Measurements from ENCODE around the gene KCNK15. TPM values are rescaled to one million over a fixed set of nuclear protein-coding genes. Genes with fewer than 3 reads are reported as not detected.
"Not testable (repeated sequence)": the region's sequence is repeated elsewhere in the genome, so short reads cannot be mapped to it uniquely, and the experiment has no call there.

The KCNK15 gene
- total RNA-seq, 1 donor from 2014 or later: 1.0 TPM

- no peak for ATAC-seq
These were observed 13.9 kb downstream of the KCNK15 start for GRCh38 chr20:44759595-44759994.

GRCh38 chr20:44761423-44761822 is 15.8 kb downstream of the KCNK15 start:
- no peak for ATAC-seq

GRCh38 chr20:44762466-44763140 is 16.9 kb downstream of the KCNK15 start:
- no peak for ATAC-seq

DNA sequence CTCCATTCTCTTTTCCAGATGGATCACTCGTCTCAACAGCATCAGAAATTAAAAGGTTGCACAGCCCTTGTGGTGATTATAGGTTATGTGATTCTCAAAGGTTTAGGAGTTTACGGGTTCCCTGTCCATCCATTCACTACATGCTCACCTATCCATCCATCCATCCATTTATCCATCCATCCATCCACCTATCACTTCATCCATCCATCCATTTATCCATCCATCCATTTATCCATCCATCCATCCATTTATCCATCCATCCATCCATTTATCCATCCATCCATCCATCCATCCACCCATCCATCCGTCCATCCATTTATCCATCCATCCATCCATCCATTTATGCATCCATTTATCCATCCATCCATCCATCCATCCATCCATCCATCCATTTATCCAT is 18.1 kb downstream of the KCNK15 start:
- ATAC-seq: not testable (repeated sequence)

DNA sequence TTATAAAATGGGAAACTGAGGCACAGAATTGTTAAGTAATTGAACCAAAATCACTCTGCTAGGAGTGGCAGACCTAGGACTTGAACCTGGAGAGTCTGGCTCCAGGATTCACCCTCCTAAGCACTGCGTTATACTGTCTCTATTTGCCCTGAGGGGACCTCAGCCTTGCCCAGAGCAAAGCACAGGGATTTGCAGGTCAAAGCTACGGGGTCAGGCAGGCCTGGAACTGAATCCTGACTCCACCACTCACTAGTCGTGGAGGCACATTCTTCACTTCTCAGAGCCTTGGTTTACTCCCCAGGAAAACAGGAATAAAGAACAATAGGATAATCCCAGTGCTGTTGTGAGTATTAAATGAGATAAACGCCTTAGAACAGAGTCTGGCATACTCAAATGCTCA is 19.4 kb downstream of the KCNK15 start:
- ATAC-seq: no peak

- ATAC-seq: peak; percentile 42
These were observed 20.2 kb downstream of the KCNK15 start for GRCh38 chr20:44765701-44766347.

- ATAC-seq: no peak
These were observed 22.6 kb downstream of the KCNK15 start for GRCh38 chr20:44768256-44768655.

DNA sequence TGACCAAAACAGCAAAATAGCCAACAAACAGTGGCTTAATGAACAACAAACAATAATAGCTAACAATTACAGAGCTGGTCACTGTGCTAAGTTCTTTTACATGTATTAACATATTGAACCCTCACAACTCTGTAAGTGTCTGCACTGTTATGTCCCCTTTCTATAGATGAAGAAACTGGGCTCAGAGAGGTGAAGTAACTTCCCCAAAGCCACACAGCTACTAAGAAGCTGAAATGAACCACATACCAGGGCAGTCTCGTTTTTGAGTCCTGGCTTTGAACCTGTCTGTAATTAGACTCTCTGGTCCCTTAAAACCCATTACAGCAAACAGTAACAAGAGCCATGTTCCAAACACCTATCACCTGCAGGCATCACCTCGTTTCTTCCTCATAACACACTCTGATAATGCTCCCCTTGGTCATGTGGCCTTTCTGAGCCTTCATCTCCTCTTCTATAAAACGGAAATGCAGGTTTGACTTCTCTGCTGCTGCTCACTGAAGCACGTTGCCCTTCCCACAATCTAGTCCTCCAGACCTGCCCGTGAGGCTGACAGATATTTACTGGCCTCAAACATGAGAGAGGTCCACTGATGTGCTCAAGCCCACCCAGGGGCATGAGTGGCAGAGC is 23.3 kb downstream of the KCNK15 start:
- ATAC-seq: no peak

- no peak for ATAC-seq
These were observed 23.8 kb downstream of the KCNK15 start for GRCh38 chr20:44769481-44769863.

DNA sequence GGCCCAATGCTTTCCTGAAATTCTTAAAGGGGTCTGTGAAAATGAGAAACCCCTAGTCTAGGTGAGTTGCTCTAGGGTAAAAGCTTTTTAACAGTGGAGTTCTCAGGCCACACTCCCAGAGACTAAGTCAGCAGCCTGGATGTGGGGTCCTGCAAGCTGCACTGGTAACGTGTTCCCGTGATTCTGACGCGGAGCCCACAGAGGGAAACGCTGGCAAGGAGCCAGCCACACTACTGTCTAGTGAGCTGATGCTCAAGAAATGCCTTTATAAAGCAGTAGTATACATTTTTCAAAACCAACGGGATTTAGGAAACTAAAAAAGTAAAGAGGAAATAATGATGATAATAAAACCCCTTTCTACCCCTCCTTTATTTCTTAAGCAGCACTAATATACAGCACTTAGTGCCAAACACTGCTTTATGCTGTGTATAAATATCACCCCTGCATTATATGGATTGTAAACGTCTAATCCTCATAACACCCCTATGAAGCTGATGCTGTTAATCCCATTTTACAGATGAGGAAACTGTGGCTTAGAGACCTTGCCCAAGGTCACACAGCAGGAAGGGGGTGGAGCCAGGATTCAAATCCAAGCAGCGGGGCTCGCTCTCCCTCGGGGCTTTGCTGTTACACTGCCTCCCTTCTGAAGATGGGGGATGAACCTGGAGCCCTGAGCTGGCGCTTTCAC is 25.0 kb downstream of the KCNK15 start:
- ATAC-seq: no peak

DNA sequence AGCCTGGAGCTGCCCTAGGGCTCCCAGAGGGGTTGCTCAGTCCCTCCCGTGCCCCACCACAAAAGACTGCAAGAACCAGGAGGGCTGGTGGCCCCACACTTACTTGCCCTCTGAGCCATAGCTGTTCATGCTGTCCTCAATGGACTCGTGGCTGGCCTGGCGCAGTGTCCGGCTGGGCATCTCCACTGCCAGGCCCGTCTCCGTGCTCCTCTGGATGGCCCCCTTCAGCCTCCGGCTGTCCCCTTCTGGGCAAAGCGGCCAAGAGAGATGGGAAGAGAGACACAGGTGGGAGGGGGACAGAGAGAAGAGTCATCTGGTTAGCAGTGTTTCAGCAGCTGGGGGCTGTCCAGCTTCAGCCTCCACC is 25.5 kb downstream of the KCNK15 start:
- ATAC-seq: no peak

DNA sequence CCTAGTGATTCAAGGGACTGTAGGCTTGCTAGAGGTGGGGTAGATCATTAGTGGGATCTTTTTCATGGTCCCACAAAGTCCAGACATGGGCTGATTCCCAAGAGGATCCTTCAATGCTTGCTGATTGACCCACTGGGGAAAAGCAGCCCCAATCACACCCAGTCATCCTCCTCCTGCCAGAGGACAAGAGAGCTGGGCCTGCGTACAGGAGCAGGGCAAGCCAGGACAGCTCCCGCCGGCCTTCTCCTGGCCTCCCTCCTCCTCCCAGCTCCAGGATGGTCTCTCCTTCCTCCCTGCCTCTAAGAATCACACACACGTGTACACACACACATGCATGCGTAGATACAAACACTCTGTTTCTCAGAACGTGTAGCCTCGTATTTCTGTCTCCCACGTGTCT is 27.0 kb downstream of the KCNK15 start:
- no peak for ATAC-seq

DNA sequence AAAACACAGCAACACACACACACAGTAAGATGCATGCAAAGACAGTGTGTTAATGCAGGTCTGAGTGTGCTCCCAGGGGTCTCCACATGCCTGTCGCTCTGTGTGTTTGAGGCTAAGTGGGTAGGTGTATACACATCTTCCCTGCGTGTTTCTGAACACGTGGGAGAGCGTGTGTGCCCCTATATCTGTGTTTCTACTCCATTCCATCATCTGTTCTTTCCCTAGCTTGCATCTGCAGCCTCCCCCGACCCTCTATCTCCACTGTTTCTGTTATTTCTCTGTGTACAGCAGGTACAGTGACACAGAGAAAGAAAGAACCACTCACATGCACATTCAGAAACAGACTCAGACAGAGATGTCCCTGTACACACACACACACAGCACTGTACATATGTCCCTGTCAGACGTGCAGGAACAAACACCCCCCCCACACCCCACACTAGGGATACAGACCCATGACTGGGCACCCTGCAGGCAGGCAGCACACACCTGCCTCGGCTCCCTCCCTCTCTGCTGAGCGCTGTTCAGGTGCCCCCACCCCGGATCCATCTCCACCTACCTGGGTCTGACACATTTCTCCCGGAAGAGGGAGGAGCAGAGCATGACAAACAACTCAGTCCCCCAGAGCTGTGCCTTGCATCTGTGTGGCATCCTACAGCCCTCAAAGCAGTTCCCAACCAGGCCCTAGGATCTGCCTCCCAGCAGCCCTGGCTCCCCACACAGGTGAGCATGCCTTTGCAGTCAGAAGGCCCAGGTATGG is 27.6 kb downstream of the KCNK15 start:
- ATAC-seq: no peak

- no peak for ATAC-seq
These were observed 31.3 kb downstream of the KCNK15 start for GRCh38 chr20:44776980-44777379.

- ATAC-seq: peak; percentile 60
These were observed 34.6 kb downstream of the KCNK15 start for GRCh38 chr20:44780226-44780625.

DNA sequence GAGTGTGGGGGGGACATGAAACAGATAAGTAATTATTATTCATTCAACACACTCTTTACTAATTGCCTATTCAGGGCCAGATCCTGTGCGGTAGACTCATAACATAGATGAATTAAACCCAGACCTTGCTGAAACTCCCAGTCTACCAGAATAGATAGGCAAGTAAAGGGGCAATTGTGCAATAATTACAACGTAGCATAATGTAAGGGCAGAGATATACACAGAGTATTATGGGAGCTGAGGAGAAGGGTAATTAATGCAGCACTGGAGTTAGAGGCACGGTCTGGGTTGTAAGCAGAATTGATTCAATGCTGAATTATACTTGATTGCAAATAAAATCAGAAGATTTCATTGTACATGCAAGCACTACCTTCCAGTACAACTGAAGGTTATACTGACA is 35.5 kb downstream of the KCNK15 start:
- no peak for ATAC-seq

DNA sequence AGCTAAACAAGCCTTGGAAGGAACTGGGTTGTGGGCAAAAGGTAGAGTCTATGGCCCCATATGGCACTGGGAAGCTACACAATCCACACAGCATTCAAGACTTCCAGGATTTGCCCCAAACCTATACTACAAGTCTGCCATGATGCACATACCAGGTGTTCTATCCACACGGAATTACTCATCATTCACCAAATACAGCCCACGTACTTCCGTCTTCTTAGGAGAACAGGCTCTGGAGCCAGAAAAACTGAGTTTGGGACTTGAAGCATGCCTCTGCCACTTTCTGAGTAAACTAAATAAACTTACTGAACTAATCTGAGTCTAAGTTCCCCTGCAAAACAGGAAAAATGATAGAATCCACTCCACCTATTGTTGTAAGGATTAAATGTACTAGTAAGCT is 36.1 kb downstream of the KCNK15 start:
- no peak for ATAC-seq

DNA sequence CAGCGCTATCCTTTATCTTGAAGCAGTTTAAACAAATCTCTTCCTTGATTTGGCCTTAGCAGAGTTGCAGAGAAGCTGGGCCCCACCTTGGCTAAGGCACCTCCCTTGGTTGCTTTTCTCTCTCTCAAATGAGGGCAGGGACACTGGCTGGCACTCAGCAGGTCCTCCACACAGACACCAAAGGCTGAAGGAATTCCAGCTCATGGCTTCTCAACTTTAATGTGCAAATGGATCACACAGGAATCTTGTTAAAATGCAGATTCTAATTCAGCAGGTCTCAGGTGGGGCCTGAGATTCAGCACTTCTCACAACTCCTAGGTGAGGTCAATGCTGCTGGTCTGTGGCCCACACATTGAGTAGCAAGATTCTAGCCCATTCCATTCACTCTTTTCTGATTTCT is 39.0 kb downstream of the KCNK15 start:
- no peak for ATAC-seq

DNA sequence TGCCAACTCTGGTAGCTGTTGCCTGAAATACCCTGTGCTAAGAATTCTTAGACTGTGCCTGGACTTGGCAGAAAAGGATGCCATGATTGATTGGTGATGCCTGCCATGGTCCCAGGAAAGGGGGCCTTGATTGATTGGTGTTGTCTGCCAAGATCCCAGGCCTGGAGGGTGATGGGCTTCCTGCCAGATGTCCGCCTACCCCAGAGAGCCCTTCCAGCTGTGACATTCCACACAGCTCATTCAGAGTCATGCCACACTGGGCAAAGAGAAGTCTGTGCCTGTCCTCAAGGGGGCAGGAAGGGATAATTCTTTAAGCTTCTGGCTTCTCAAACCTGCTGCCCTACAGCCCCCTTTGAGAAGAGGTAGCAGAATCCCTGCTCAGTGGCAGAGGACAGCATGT is 40.1 kb downstream of the KCNK15 start:
- ATAC-seq: no peak

DNA sequence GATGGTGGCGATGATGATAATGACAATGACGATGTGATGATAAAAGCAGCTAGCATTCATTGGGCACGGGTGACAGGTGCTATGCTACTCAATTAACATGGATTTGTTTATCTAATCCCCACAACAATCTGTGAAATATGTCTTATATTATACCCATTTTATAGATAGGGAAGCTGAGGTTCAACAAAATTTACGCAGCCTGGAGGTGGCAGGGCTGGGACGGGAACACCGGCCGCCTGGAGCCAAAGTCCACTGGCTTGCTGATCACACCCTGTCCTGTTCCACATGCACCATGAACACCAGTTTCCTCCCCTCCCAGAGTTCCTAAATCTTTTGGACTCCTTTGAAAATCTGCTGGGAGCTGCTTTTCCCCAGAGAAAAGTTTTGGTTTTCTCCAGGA is 41.6 kb downstream of the KCNK15 start:
- ATAC-seq: no peak

DNA sequence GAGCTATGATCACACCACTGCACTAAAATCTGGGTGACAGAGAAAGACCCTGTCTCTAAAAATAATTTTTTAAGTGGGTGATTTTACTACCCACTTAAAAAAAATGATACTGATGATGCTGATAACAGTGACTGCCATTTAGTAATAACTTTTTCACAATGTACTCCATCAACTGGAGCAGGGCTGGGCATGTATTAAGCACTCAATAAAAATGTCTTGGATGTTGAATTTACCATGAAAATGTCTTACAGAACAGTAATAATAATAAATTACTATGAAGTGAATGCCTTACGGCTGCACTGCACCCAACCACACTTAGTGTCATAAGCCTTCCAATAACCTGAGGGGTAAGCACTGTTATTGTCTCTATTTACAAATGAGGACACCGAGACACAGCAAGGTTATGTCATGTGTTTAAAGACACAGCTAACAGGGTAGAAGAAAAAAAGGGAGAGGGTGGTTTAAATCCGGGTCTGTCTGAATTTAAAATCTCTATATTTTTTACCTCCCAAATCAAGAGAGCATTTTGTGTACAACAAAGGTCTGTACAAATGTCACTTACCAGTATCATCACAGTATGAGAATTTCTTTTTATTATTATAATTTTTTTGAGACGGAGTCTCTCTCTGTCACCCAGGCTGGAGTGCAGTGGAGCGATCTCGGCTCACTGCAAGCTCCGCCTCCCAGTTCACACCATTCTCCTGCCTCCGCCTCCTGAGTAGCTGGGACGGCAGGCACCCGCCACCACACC is 43.2 kb downstream of the KCNK15 start:
- ATAC-seq: no peak

Measured in esophagus mucosa (tissue), 1 donor.